ENCODE data around the gene LLGL1. TPM values are rescaled to one million over a fixed set of nuclear protein-coding genes. Genes with fewer than 3 reads are reported as not detected.

LLGL1 gene
- total RNA-seq, 4 donors from 2014 or later = 25.7 to 30.3 (median 28.0) TPM

DNA sequence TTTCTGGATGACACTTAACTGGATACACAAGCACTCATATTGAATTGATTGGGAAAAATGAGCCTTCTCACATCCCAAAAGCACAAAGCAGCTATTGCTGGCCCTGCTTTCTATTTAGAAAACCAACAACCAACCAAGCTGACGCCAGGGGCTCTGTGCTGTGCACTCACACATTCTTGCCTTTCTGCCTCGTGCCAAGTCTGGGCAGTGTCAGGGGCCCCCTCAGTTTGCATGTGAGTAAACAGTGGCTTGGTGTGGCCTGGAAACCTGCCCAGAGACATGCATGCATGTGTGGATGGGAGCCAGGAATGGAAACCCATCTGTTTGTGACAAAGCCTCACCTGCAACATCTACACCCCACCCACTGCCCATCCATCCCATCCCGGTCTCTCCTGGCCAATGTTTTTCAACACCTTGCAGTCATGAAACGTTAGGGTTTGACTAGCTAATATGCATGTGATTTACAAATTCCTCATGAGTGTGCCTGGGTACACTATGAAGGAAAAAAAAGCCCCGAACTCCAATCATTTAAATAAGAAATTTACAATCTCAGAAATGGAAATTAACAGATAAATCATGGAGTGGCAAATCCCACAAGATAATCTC, 55.4 kb downstream of the LLGL1 start:
- intact Hi-C loops (cut with DNase I) = no loop called here
- Histone ChIP-seq H3K9me3 (no peaks in the 10 kb centered on the region), H3K36me3 (peaks cover 21 to 100% (median 45%) of the 10 kb centered on the region in 3 donors), H3K4me1 (no peaks in the 10 kb centered on the region), H3K4me3 (no peak overlapping the region), H3K27ac (no peak overlapping the region), H3K27me3 (no peaks in the 10 kb centered on the region)
- DNase-seq = no peak
- WGBS, 2 donors = 51 to 68% methylated on average over 5 of the region's 5 CpGs
- TF ChIP-seq, protein P1, sequence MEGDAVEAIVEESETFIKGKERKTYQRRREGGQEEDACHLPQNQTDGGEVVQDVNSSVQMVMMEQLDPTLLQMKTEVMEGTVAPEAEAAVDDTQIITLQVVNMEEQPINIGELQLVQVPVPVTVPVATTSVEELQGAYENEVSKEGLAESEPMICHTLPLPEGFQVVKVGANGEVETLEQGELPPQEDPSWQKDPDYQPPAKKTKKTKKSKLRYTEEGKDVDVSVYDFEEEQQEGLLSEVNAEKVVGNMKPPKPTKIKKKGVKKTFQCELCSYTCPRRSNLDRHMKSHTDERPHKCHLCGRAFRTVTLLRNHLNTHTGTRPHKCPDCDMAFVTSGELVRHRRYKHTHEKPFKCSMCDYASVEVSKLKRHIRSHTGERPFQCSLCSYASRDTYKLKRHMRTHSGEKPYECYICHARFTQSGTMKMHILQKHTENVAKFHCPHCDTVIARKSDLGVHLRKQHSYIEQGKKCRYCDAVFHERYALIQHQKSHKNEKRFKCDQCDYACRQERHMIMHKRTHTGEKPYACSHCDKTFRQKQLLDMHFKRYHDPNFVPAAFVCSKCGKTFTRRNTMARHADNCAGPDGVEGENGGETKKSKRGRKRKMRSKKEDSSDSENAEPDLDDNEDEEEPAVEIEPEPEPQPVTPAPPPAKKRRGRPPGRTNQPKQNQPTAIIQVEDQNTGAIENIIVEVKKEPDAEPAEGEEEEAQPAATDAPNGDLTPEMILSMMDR (IDR thresholded peaks at IDR 0.05) = no peak

- no peak overlapping the region for H3K4me3 ChIP-seq
- H3K36me3 ChIP-seq = peaks cover 21 to 100% (median 40%) of the 10 kb centered on the region in 3 donors
- WGBS, 2 donors = 87 to 91% methylated on average over 5 to 6 of the region's 6 CpGs
- no peaks in the 10 kb centered on the region for H3K9me3 ChIP-seq
- no peak overlapping the region for H3K27ac ChIP-seq
- no peaks in the 10 kb centered on the region for H3K27me3 ChIP-seq
- TF ChIP-seq POLR2A (IDR thresholded peaks at IDR 0.05) = no peak
- TF ChIP-seq, protein P1 (IDR thresholded peaks at IDR 0.05) = no peak
- intact Hi-C loops (cut with DNase I) = no loop called here
- DNase-seq = no peak
- H3K4me1 ChIP-seq = no peaks in the 10 kb centered on the region
Observed at GRCh38 chr17:18281788-18282187, 56.4 kb downstream of the LLGL1 start.

GRCh38 chr17:18285296-18285695, 59.9 kb downstream of the LLGL1 start:
- intact Hi-C loops (cut with DNase I) = no loop called here
- WGBS, 2 donors = 95 to 100% methylated on average over 5 to 10 of the region's 11 CpGs
- no peak for TF ChIP-seq POLR2A (IDR thresholded peaks at IDR 0.05)
- TF ChIP-seq, protein P1 (IDR thresholded peaks at IDR 0.05) = no peak
- Histone ChIP-seq H3K9me3 (no peaks in the 10 kb centered on the region), H3K27ac (no peak overlapping the region), H3K4me1 (no peaks in the 10 kb centered on the region), H3K4me3 (no peak overlapping the region), H3K27me3 (no peaks in the 10 kb centered on the region), H3K36me3 (peaks cover 21 to 100% (median 42%) of the 10 kb centered on the region in 3 donors)
- no peak for DNase-seq

GRCh38 chr17:18291718-18292540, 66.5 kb downstream of the LLGL1 start:
- TF ChIP-seq, protein P1 (IDR thresholded peaks at IDR 0.05) = no peak
- TF ChIP-seq POLR2A (IDR thresholded peaks at IDR 0.05) = no peak
- WGBS, 2 donors = 93 to 95% methylated on average over 11 to 13 of the region's 15 CpGs
- intact Hi-C loops (cut with DNase I) = no loop called here
- no peak for DNase-seq
- H3K4me1 ChIP-seq = no peaks in the 10 kb centered on the region
- H3K36me3 ChIP-seq = peaks cover 15 to 100% (median 43%) of the 10 kb centered on the region in 3 donors
- no peak overlapping the region for H3K27ac ChIP-seq
- H3K9me3 ChIP-seq = no peaks in the 10 kb centered on the region
- no peak overlapping the region for H3K4me3 ChIP-seq
- H3K27me3 ChIP-seq = no peaks in the 10 kb centered on the region

Other genes starting within 250 kb of the LLGL1 start
- 10 to 100 TPM; 15.8 to 26.9 (median 20.7) TPM for gene ATPAF2, start 186.5 kb upstream of the LLGL1 start, total RNA-seq
- 10 to 100 TPM in 2 of 4 donors, 1 to 10 TPM in 2; 7.5 to 18.1 (median 11.6) TPM for gene GID4, start 186.2 kb upstream of the LLGL1 start, total RNA-seq
- gene DRG2, start 137.7 kb upstream of the LLGL1 start, total RNA-seq = 10 to 100 TPM; 31.8 to 45.4 (median 37.9) TPM
- gene MYO15A, start 116.9 kb upstream of the LLGL1 start, total RNA-seq = 1 to 10 TPM in 1 of 4 donors, under 1 TPM in 2, not detected in 1; 0.18 to 1.7 (median 0.30) TPM
- gene ALKBH5, start 41.8 kb upstream of the LLGL1 start, total RNA-seq = 10 to 100 TPM; 55.8 to 58.9 (median 56.9) TPM
- 100 to 1,000 TPM; 190 to 344 (median 232) TPM for gene FLII, start 33.1 kb downstream of the LLGL1 start, total RNA-seq
- 10 to 100 TPM in 1 of 4 donors, 1 to 10 TPM in 3; 5.5 to 16.1 (median 8.9) TPM for gene MIEF2, start 35.0 kb downstream of the LLGL1 start, total RNA-seq
- 10 to 100 TPM; 17.9 to 34.0 (median 21.1) TPM for gene TOP3A, start 89.4 kb downstream of the LLGL1 start, total RNA-seq
- gene SMCR8, start 89.7 kb downstream of the LLGL1 start, total RNA-seq = 10 to 100 TPM; 10.9 to 13.0 (median 11.9) TPM
- gene SHMT1, start 137.9 kb downstream of the LLGL1 start, total RNA-seq = 100 to 1,000 TPM in 1 of 4 donors, 10 to 100 TPM in 3; 64.1 to 124 (median 67.9) TPM
- 10 to 100 TPM in 2 of 4 donors, 1 to 10 TPM in 2; 5.9 to 15.4 (median 10.2) TPM for gene EVPLL, start 152.1 kb downstream of the LLGL1 start, total RNA-seq

Data from esophagus squamous epithelium (tissue), 5 donors.